Measurements from ENCODE around the gene IL17F.
"Not testable (repeated sequence)": the region's sequence is repeated elsewhere in the genome, so short reads cannot be mapped to it uniquely, and the experiment has no call there.

IL17F gene

DNA sequence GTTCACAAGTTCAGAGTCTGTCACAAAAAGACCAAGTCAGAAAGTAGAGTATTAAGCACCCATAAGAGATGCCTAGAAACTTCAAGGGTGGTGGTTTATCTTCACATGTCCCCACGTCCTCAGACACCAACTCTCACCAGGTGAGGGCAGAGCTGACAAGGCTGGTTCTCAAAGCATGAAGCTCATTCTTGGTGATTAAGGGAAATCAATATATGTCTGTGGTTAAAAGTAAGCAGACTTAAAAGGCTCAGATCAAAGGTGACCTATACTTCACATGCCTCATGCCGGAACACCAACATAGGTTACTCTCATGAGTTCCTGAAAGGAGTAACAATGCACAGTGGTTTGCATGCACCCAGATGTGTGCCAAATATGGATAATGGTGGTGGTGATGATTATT, 31.2 kb downstream of the IL17F start:
- no peak overlapping the region for H3K4me3 ChIP-seq (ENCODE audit: low read length)
- TF ChIP-seq, protein P1, sequence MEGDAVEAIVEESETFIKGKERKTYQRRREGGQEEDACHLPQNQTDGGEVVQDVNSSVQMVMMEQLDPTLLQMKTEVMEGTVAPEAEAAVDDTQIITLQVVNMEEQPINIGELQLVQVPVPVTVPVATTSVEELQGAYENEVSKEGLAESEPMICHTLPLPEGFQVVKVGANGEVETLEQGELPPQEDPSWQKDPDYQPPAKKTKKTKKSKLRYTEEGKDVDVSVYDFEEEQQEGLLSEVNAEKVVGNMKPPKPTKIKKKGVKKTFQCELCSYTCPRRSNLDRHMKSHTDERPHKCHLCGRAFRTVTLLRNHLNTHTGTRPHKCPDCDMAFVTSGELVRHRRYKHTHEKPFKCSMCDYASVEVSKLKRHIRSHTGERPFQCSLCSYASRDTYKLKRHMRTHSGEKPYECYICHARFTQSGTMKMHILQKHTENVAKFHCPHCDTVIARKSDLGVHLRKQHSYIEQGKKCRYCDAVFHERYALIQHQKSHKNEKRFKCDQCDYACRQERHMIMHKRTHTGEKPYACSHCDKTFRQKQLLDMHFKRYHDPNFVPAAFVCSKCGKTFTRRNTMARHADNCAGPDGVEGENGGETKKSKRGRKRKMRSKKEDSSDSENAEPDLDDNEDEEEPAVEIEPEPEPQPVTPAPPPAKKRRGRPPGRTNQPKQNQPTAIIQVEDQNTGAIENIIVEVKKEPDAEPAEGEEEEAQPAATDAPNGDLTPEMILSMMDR (conservative IDR thresholded peaks at IDR 0.05; ENCODE audit: low read depth, low read length), result no peak
- no peak for DNase-seq (ENCODE audit: low read depth)

DNA sequence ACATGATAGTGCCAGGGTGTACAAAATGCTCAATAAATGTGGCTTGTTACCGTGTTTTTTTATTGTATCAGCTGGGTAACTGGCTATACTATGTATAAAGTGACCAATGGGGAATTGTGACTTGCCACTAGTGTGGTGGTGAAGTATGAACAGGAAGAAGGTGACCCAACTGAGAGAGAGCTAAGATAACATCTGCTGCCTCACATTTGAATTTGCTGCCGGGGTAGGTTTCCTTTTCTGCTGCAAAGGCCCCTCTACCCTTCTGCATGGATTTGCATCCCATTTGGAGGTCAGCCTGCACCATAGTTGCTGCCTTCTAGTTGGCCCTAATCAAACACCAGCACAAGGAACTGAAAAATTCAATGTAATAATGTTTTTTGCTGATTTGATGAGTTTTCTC, 34.1 kb downstream of the IL17F start:
- TF ChIP-seq, protein P1 (conservative IDR thresholded peaks at IDR 0.05; ENCODE audit: low read depth, low read length), result no peak
- DNase-seq (ENCODE audit: low read depth), result no peak
- no peak overlapping the region for H3K4me3 ChIP-seq (ENCODE audit: low read length)

DNA sequence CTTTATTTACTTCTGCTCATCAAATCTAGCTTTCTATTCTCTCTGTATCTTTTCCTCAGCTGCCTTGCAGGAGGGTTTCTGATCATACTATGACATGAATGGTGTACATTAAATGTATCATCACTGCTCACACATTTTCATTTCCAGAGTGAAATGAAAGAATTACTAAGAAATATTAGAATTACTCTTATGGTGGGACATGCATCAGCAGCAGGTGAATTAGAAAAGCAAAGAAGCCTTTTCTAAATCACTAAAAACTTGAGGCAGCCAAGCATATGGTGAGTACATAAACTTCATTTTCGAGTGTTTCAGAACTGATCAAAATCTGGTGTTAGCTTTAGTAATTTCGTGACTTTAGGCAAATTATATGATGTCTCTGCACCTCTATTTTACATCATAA, 34.5 kb downstream of the IL17F start:
- H3K4me3 ChIP-seq (ENCODE audit: low read length), result no peak overlapping the region
- DNase-seq (ENCODE audit: low read depth), result no peak
- TF ChIP-seq, protein P1 (conservative IDR thresholded peaks at IDR 0.05; ENCODE audit: low read depth, low read length), result no peak

DNA sequence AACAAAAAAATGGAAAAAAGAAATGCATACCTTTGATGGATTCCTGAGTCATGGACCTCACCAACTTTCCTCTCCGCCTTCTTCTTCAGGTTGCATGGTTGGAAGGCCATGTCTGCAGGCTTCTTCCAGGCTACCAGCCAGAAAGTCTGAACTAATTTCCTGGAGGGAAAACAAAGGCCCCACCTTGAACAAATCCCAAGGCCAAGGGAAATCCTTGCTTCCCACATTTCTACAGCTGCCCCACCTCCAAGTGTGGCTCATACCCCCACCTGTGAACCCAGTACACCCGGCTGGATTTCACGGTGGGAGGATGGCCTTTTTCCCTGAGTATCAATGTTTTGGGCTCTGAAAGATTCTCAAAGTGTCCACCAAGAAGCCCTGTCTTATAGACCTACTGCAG, 35.7 kb downstream of the IL17F start:
- no peak overlapping the region for H3K4me3 ChIP-seq (ENCODE audit: low read length)
- DNase-seq (ENCODE audit: low read depth), result no peak
- TF ChIP-seq, protein P1 (conservative IDR thresholded peaks at IDR 0.05; ENCODE audit: low read depth, low read length), result no peak

DNA sequence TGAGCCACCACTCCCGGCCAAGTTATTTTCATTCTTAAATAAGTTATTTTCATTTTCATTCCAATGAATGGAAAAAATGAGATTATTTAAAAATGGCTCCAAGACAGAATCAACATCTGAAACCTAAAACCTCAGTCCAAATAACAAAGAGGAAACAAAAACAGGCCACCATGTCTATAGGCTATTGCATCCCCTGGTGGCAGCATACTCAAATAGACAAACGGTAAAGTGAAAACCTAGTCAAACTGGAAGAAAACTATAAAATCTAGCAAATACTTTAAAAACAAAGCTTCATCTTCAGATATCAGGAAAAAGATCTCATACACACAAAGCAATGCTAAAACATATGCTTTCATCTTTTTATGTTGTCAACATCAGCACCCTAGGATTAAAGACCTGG, 37.2 kb downstream of the IL17F start:
- DNase-seq (ENCODE audit: low read depth), result no peak
- TF ChIP-seq, protein P1 (conservative IDR thresholded peaks at IDR 0.05; ENCODE audit: low read depth, low read length), result no peak
- H3K4me3 ChIP-seq (ENCODE audit: low read length), result no peak overlapping the region

DNA sequence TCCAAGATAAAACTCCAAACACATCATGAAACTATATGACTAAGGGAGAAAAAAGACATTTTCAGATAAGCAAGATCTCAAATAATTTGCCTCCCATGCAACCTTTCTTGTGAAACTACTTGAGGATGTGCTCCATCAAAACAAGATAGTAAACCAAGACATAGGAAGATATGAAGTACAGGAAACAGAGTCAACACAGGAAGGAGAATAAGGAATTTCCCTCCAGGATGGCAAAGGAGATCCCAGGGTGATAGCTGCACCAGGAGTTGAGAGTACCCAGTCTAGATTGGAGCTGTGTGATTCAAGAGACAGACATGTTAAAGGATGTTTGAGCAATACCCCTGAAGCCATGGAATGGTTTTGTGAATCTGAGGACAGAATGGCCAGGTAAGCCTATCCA, 42.8 kb downstream of the IL17F start:
- TF ChIP-seq, protein P1 (conservative IDR thresholded peaks at IDR 0.05; ENCODE audit: low read depth, low read length), result no peak
- H3K4me3 ChIP-seq (ENCODE audit: low read length), result no peak overlapping the region
- DNase-seq (ENCODE audit: low read depth), result no peak

DNA sequence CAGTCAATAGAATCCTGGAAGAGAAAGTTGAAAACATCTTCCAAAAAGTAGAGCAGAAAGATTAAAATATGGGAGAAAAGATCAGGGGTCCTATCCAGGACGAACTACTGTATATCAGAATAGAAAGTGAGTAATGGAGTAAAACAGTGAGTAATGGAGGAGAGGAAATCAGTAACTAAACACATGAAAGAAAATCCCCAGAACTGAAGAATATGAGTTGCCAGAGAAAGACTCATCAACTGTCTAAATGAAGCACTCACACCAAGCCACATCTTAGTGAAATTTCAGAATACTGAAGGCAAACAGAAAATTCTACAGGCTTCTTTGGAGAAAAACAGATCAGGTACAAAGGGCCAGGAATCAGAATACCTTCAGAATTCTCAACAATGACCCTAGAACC, 43.3 kb downstream of the IL17F start:
- DNase-seq (ENCODE audit: low read depth), result no peak
- TF ChIP-seq, protein P1 (conservative IDR thresholded peaks at IDR 0.05; ENCODE audit: low read depth, low read length), result no peak
- no peak overlapping the region for H3K4me3 ChIP-seq (ENCODE audit: low read length)

DNA sequence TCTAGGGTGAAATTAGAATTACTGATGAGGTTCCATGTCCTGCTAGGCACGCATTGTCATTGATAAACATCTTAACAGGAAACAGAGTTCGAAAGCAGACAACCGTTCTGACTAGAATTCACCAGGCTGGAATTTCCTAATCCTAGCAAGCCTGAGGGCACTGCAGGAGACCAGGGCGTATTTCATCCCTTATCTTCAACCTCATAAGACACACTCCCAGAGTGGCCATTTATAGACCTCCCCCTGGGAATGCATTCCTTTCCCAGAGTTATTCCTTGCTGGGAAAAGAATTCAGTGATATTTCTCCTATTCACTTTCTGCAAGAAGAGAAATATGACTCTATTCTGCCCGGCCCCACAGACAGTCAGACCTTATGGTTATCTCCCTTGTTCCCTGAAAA, 44.2 kb downstream of the IL17F start:
- H3K4me3 ChIP-seq (ENCODE audit: low read length); DNase-seq (ENCODE audit: low read depth): not testable (repeated sequence)

Measured in retinal pigment epithelial cell (primary cell).